Muscle of leg (tissue), 11 donors: ENCODE measurements around the gene ME3. TPM values are rescaled to one million over a fixed set of nuclear protein-coding genes. Genes with fewer than 3 reads are reported as not detected.
A peak's percentile ranks its signal among the peaks of the same experiment; 100 is the strongest.

Experiments
- DNase-seq: peaks from one replicate; pipeline ENCODE4 v3.0.0; 2013
- H3K27ac ChIP-seq: one replicate; pipeline ENCODE4 v1.5.1; 2013; ENCODE audit warnings: mild to moderate bottlenecking, low read length, control low read depth
- H3K27me3 ChIP-seq: one replicate; pipeline ENCODE4 v1.6.1; 2013; ENCODE audit warnings: low read length; ENCODE audit not compliant: control insufficient read depth, insufficient read depth
- H3K36me3 ChIP-seq: one replicate; pipeline ENCODE4 v1.6.1; 2013; ENCODE audit warnings: low read length; ENCODE audit not compliant: control insufficient read depth, insufficient read depth
- H3K4me1 ChIP-seq: one replicate; pipeline ENCODE4 v1.6.1; 2013; ENCODE audit warnings: low read length; ENCODE audit not compliant: control insufficient read depth, insufficient read depth
- H3K4me3 ChIP-seq: one replicate; pipeline ENCODE4 v1.5.1; 2013; ENCODE audit warnings: low read length, control low read depth
- H3K9me3 ChIP-seq: replicated peaks from 2 replicates; pipeline ENCODE4 v1.6.1; 2013; ENCODE audit warnings: low read depth, low read length; ENCODE audit not compliant: control insufficient read depth
- WGBS: methylation state at CpG from one replicate; pipeline ENCODE4 v1.1.5; 2013; ENCODE audit warnings: missing lambda C conversion rate; ENCODE audit not compliant: insufficient coverage; 5-methylcytosine and 5-hydroxymethylcytosine counted together
- polyA plus RNA-seq, 8 donors: library from polyadenylated mRNA; unstranded; fragments of 120-200 nt; gene quantifications; one replicate each; pipeline versions ENCODE4 v1.2.1 to v1.2.3, GENCODE V29; 2013; ENCODE audit warnings: inconsistent platforms in 1 of 8, low replicate concordance in 1 of 8; ENCODE audit not compliant: insufficient read length in 8 of 8, insufficient read depth in 1 of 8
- total RNA-seq: library from RNA; stranded (reverse); fragments of 120-200 nt; gene quantifications from one replicate; pipeline ENCODE4 v1.2.4, GENCODE V29; 2013

Gene ME3
- total and polyA plus RNA-seq, 9 donors, result 7.0 to 12.4 (median 9.9) TPM

- H3K27ac ChIP-seq, result no peak overlapping the region
- H3K9me3 ChIP-seq, result no peaks in the 10 kb centered on the region
- no peak overlapping the region for H3K4me3 ChIP-seq
- no peaks in the 10 kb centered on the region for H3K27me3 ChIP-seq
- no peaks in the 10 kb centered on the region for H3K36me3 ChIP-seq
- DNase-seq, result no peak
- WGBS, result 96% methylated on average over 3 of the region's 7 CpGs
- peaks cover 7% of the 10 kb centered on the region for H3K4me1 ChIP-seq
These were observed 82.4 kb downstream of the ME3 start for GRCh38 chr11:86589856-86590589.

- Histone ChIP-seq H3K36me3 (no peaks in the 10 kb centered on the region), H3K9me3 (no peaks in the 10 kb centered on the region), H3K27ac (no peak overlapping the region), H3K4me1 (peaks cover 7% of the 10 kb centered on the region), H3K27me3 (no peaks in the 10 kb centered on the region), H3K4me3 (no peak overlapping the region)
- no peak for DNase-seq
These were observed 83.2 kb downstream of the ME3 start for GRCh38 chr11:86589204-86589603.

DNA sequence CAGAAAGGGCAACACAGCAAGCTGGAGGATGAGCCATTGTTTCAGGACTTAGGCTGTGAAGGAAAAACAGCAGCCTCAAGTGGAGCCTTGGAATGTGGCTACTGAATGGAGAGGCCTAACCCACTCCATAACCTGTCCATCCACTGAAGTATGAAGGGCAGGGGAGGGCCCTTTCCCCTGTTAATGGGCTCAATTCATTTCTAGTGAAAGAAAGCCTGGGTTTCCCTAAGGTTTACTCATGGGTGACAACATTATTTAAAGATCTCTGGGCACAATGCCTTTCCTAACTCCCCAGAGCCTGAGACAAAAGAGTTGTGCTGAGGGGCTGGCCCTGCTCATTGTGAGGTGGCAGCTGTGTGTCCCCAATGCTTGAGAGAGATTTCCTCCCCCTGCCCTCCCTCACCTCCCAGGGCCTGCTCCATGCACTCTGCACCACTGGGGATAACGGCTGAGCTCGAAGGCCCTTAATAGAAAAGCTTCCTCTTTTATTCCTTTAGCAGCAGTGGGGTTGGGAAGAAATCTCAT lies 83.8 kb downstream of the ME3 start:
- no CpG with 5 or more reads among the region's 2 CpGs for whole genome bisulfite sequencing
- Histone ChIP-seq H3K36me3 (no peaks in the 10 kb centered on the region), H3K27ac (no peak overlapping the region), H3K4me3 (no peak overlapping the region), H3K27me3 (no peaks in the 10 kb centered on the region), H3K9me3 (no peaks in the 10 kb centered on the region), H3K4me1 (peaks cover 7% of the 10 kb centered on the region)
- DNase-seq, result no peak

DNA sequence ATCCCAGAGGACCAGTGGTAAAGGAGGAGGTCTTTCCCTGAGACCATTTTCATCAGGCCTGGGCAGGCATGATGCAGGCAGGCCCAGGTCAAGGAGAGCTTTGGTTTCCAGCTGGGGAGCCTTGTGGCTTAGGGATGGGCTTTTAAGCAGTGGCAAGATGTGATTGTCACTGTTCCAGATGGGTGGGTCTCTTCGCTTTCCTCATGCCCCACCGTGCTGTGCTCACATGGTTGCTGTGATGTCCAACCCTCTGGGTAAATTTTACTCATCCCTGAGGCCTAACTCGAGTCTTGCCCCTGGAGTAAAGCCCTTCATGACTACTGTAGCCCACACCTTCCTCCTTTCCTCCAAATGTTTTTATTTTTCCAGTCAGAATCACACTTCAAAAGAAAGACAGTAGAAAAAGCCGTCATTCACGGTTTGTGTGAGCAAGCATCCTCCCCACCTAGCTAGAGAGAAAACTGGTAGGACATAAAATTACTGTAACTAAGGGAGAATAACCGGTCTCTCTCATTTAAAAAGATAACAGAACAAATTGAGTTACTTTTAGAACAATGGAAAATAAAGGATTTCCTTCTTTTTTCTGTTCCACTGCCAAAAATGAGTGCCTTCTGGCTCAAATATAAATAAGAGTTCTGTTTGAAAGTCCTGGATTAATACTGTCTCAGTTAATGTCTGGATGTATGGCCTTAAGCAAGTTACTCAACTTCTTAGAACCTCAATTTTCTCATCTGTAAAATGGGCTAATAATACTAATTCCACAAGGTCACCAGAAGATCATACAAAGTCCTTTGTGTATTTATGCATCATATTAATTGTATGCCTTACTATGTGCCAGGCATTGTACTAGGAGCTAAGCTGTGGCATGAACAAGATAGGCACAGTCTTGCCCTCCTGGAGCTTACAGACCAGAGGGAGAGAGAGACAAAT lies 84.9 kb downstream of the ME3 start:
- WGBS, result 73% methylated on average over 3 of the region's 6 CpGs
- Histone ChIP-seq H3K27me3 (no peaks in the 10 kb centered on the region), H3K9me3 (no peaks in the 10 kb centered on the region), H3K4me1 (peaks cover 4% of the 10 kb centered on the region), H3K36me3 (no peaks in the 10 kb centered on the region), H3K4me3 (no peak overlapping the region), H3K27ac (no peak overlapping the region)
- no peak for DNase-seq

DNA sequence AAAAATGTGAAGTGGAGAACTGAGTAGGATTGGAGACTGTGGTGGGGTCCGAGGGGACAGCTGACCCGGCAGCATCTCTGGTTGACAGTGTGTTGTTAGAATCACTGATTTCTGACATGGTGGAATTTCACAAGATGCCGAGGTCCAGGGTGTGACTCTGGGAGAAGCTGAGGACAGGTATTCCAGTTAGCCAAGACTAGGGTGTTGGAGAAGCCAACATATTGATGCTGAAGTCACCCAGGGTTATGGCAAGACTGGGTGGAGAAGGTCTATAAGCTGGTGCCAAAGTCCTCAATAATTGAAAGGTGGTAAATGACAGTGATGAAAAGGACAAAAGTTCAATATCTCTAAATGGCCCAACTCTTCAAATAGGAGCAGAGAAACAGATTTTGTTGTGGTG lies 86.1 kb downstream of the ME3 start:
- no peak overlapping the region for H3K4me3 ChIP-seq
- 94% methylated on average over 3 of the region's 3 CpGs for WGBS
- no peak for DNase-seq
- no peak overlapping the region for H3K27ac ChIP-seq
- no peaks in the 10 kb centered on the region for H3K27me3 ChIP-seq
- peaks cover 4% of the 10 kb centered on the region for H3K4me1 ChIP-seq
- H3K9me3 ChIP-seq, result no peaks in the 10 kb centered on the region
- H3K36me3 ChIP-seq, result no peaks in the 10 kb centered on the region

DNA sequence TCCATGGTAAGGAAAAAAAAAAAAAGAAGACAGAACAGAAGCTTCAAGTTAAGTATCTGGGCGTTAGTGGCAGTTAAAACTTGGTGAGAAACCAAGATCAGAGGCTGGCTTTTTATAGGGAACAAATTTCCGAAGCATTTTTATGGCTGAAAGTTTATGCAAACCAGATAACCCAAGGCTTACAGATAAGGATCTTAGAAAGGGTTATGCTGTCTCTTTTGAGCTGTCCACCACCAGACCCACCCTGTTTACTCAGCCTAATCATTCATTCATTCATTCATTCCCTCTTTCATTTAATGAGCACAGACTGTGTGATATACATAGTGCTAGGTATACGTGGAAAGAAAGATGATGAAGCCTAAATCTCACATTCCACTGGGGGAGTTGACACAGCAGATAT lies 89.5 kb downstream of the ME3 start:
- no peak overlapping the region for H3K27ac ChIP-seq
- peaks cover 11% of the 10 kb centered on the region for H3K4me1 ChIP-seq
- 40% methylated on average over 1 of the region's 3 CpGs for WGBS
- no peaks in the 10 kb centered on the region for H3K27me3 ChIP-seq
- no peak overlapping the region for H3K4me3 ChIP-seq
- H3K36me3 ChIP-seq, result no peaks in the 10 kb centered on the region
- DNase-seq, result no peak
- no peaks in the 10 kb centered on the region for H3K9me3 ChIP-seq

DNA sequence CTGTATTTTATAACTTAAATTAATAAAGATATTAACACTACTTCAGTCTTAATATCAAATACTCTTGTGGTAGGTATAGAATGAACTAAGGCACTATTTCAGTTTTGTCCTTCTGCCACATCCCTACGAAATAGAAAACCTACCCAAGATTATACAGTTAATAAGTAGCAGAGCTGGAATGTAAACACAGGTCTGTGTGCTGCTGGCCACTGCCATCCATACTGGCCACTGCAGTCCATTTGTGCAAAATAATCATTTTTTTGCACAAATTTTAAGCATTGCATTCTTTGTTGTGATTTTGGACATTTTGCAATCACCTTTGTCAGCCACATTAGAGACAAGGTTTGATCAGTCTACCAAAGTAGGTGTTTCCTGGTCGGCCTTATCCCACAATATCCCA lies 91.9 kb downstream of the ME3 start:
- no peaks in the 10 kb centered on the region for H3K9me3 ChIP-seq
- no peak overlapping the region for H3K27ac ChIP-seq
- no peaks in the 10 kb centered on the region for H3K27me3 ChIP-seq
- H3K36me3 ChIP-seq, result no peaks in the 10 kb centered on the region
- WGBS, result no CpG with 5 or more reads among the region's 2 CpGs
- H3K4me1 ChIP-seq, result peaks cover 15% of the 10 kb centered on the region
- no peak for DNase-seq
- no peak overlapping the region for H3K4me3 ChIP-seq

DNA sequence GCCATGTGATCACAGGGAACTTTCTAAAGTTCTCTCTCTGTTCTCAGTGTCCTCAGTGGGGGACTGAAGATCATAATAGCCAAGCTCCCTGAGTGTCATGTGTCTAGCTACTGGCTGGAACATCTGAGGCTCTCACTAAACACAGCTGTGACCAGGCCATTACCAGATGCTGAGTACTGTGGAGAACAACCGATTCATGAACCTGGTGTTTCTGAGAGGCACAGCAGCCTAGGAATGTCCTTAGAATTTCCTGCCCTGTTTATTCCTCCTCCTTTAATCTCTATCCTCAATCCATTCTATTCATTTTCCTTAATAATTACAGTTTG lies 93.0 kb downstream of the ME3 start:
- no peak overlapping the region for H3K27ac ChIP-seq
- 60% methylated on average over 1 of the region's 1 CpG for WGBS
- H3K36me3 ChIP-seq, result no peaks in the 10 kb centered on the region
- H3K27me3 ChIP-seq, result no peaks in the 10 kb centered on the region
- H3K9me3 ChIP-seq, result no peaks in the 10 kb centered on the region
- peak; percentile 85 for DNase-seq
- peaks cover 21% of the 10 kb centered on the region for H3K4me1 ChIP-seq
- no peak overlapping the region for H3K4me3 ChIP-seq

- Histone ChIP-seq H3K36me3 (no peaks in the 10 kb centered on the region), H3K4me1 (peaks cover 23% of the 10 kb centered on the region), H3K27ac (no peak overlapping the region), H3K27me3 (no peaks in the 10 kb centered on the region), H3K4me3 (no peak overlapping the region), H3K9me3 (no peaks in the 10 kb centered on the region)
- no CpG with 5 or more reads among the region's 2 CpGs for WGBS
- no peak for DNase-seq
These were observed 93.5 kb downstream of the ME3 start for GRCh38 chr11:86578727-86579405.
